HepG2 (cell line): ENCODE results near the gene ETV6. TPM values are rescaled to one million over a fixed set of nuclear protein-coding genes. Genes with fewer than 3 reads are reported as not detected.

ENCODE experiments used
- ATAC-seq: fragments of 200-7000 bp; cut with Tn5 transposase; 3 replicates; pipeline ENCODE4 v1.9.1; 2020; ENCODE audit warnings: mild to moderate bottlenecking, moderate library complexity
- BruUV-seq: library from RNA; stranded (reverse); fragments of 400-500 nt; replicated peaks from 2 replicates; lab custom pipeline; 2021; lab: Mats Ljungman, UMichigan
- CTCF ChIA-PET: fragments of 300-600 bp; formaldehyde crosslinking; extraction: SDS; loops from one replicate; lab custom pipeline; 2021; ENCODE audit warnings: low total read pairs, inconsistent platforms, low intra/inter-chr PET ratio; lab: Yijun Ruan, JAX
- POLR2A ChIA-PET: fragments of 350-600 bp; sonication (Branson Sonifier 250); formaldehyde crosslinking; loops from one replicate; lab custom pipeline; 2020; ENCODE audit warnings: antibody characterized with exemption, inconsistent platforms; lab: Yijun Ruan, JAX
- DNase-seq: peaks from one replicate; pipeline ENCODE4 v3.0.0-alpha.2; 2015; ENCODE audit warnings: low spot score
- FAIRE-seq: peaks from 3 replicates; lab custom pipeline; 2011; peaks lifted over from hg19 to GRCh38; lab: Jason Lieb, UNC
- H2AFZ ChIP-seq: one replicate; pipeline ENCODE4 v1.6.1; 2011; ENCODE audit warnings: low read length, inconsistent platforms
- H3K27ac ChIP-seq: fragments of 300-600 bp; 3 replicates; pipeline ENCODE4 v1.8.0; 2011; ENCODE audit warnings: mixed run types, mild to moderate bottlenecking, mixed read lengths, low read length, inconsistent platforms; ENCODE audit not compliant: insufficient read depth; ENCODE audit errors: extremely low read length
- H3K27me3 ChIP-seq, 2 experiments: fragments of 200-600 bp in 1 of 2; 2 replicates in 1 of 2; 3 replicates in 1 of 2; pipeline versions ENCODE4 v1.6.0 to v1.8.0; 2011; ENCODE audit warnings: low read length in 2 of 2, mild to moderate bottlenecking in 2 of 2, moderate library complexity in 2 of 2, inconsistent platforms in 1 of 2; ENCODE audit not compliant: insufficient read depth in 2 of 2, control insufficient read depth in 1 of 2
- H3K36me3 ChIP-seq, 2 experiments: fragments of 200-600 bp in 1 of 2; replicated peaks in 1 of 2; 2 replicates in 1 of 2; 3 replicates in 1 of 2; pipeline versions ENCODE4 v1.5.1 to v1.8.0; 2011; ENCODE audit warnings: low read length in 2 of 2, inconsistent platforms in 1 of 2; ENCODE audit not compliant: insufficient read depth in 2 of 2, control insufficient read depth in 1 of 2
- H3K4me1 ChIP-seq: 2 replicates; pipeline ENCODE4 v1.5.1; 2012; ENCODE audit warnings: low read length, inconsistent platforms; ENCODE audit not compliant: insufficient read depth
- H3K4me2 ChIP-seq: 2 replicates; pipeline ENCODE4 v1.6.0; 2011; ENCODE audit warnings: low read depth, low read length, inconsistent platforms
- H3K4me3 ChIP-seq, 3 experiments: fragments of 200-600 bp in 1 of 3; sonication (generic), shearing (Covaris generic) in 1 of 3; replicated peaks in 1 of 3; 2 replicates each; pipeline ENCODE4 v1.5.1; 2011 to 2016; ENCODE audit warnings: low read length in 3 of 3, inconsistent platforms in 2 of 3, low read depth in 2 of 3, mild to moderate bottlenecking in 2 of 3, control low read depth in 1 of 3, mixed read lengths in 1 of 3; ENCODE audit not compliant: insufficient read depth in 1 of 3
- H3K79me2 ChIP-seq: one replicate; pipeline ENCODE4 v1.6.1; 2011; ENCODE audit warnings: low read length, inconsistent platforms; ENCODE audit not compliant: insufficient read depth
- H3K9ac ChIP-seq: 2 replicates; pipeline ENCODE4 v1.6.0; 2011; ENCODE audit warnings: mild to moderate bottlenecking, low read depth, low read length, inconsistent platforms; ENCODE audit not compliant: insufficient read depth
- H3K9me3 ChIP-seq: 2 replicates; pipeline ENCODE4 v1.5.1; 2012; ENCODE audit warnings: mild to moderate bottlenecking, low read length
- H4K20me1 ChIP-seq: 2 replicates; pipeline ENCODE4 v1.6.0; 2011; ENCODE audit warnings: inconsistent platforms, mild to moderate bottlenecking, low read length, moderate library complexity; ENCODE audit not compliant: insufficient read depth
- ARID3A ChIP-seq: IDR thresholded peaks from 2 replicates; pipeline ENCODE4 v1.6.1; 2012; ENCODE audit warnings: low read depth, low read length, improper control_type of control experiment
- ATF5 ChIP-seq: sonication (generic); formaldehyde crosslinking; IDR thresholded peaks from 2 replicates; pipeline ENCODE4 v1.4.0; 2020; ENCODE audit warnings: mild to moderate bottlenecking, low read depth, missing genetic modification reagents
- BRD4 ChIP-seq: sonication (generic); formaldehyde crosslinking; IDR thresholded peaks from 2 replicates; pipeline ENCODE4 v1.4.0; 2020; ENCODE audit warnings: missing genetic modification reagents
- ETV6 ChIP-seq: sonication (generic); formaldehyde crosslinking; conservative IDR thresholded peaks from 2 replicates; pipeline ENCODE4 v1.4.0; 2020; ENCODE audit warnings: missing genetic modification reagents
- FOSL1 ChIP-seq: sonication (generic); formaldehyde crosslinking; IDR thresholded peaks from 2 replicates; pipeline ENCODE4 v1.9.0; 2021; ENCODE audit warnings: missing genetic modification reagents, borderline replicate concordance
- HES4 ChIP-seq: sonication (generic); formaldehyde crosslinking; IDR thresholded peaks from 2 replicates; pipeline ENCODE4 v1.9.0; 2021; ENCODE audit warnings: mild to moderate bottlenecking, missing genetic modification reagents, borderline replicate concordance
- NONO ChIP-seq, 2 experiments: fragments of 450-650 bp in 1 of 2; sonication (generic) in 1 of 2; formaldehyde crosslinking in 1 of 2; IDR thresholded peaks in 1 of 2; conservative IDR thresholded peaks in 1 of 2; 2 replicates each; pipeline versions ENCODE4 v1.6.1 to v1.8.0; 2017 to 2022; ENCODE audit warnings: mild to moderate bottlenecking in 1 of 2, missing genetic modification reagents in 1 of 2, moderate library complexity in 1 of 2
- RBM22 ChIP-seq: fragments of 200-400 bp; formaldehyde crosslinking; optimal IDR thresholded peaks from 2 replicates; pipeline ENCODE3; 2017; ENCODE audit warnings: mild to moderate bottlenecking, low read length, moderate library complexity
- ZNF362 ChIP-seq: sonication (generic); formaldehyde crosslinking; IDR thresholded peaks from 2 replicates; pipeline ENCODE4 v1.4.0; 2020; ENCODE audit warnings: missing genetic modification reagents, mild to moderate bottlenecking, borderline replicate concordance
- ZNF431 ChIP-seq: sonication (generic); formaldehyde crosslinking; IDR thresholded peaks from 2 replicates; pipeline ENCODE4 v1.9.0; 2022; ENCODE audit warnings: missing genetic modification reagents, low read depth, mild to moderate bottlenecking, borderline replicate concordance
- ZNF646 ChIP-seq: sonication (generic); formaldehyde crosslinking; IDR thresholded peaks from 2 replicates; pipeline ENCODE4 v1.9.0; 2021; ENCODE audit warnings: mild to moderate bottlenecking, missing genetic modification reagents
- ZNF879 ChIP-seq: sonication (generic); formaldehyde crosslinking; IDR thresholded peaks from 2 replicates; pipeline ENCODE4 v1.8.1; 2023; ENCODE audit warnings: missing genetic modification reagents
- WGBS: methylation state at CpG from one replicate; pipeline ENCODE4 v1.1.6; 2017; ENCODE audit warnings: low lambda C conversion rate; 5-methylcytosine and 5-hydroxymethylcytosine counted together
- in situ Hi-C: cut with HindIII; loops from 2 replicates; pipeline ENCODE4 v1.10.0; 2017; ENCODE audit warnings: low pct_unique_long_range_greater_than_20kb; ENCODE audit not compliant: extremely low pct_ligation_motif_present
- intact Hi-C: fragments of 100-400 bp; cut with micrococcal nuclease; formaldehyde crosslinking; loops from one replicate; pipeline ENCODE4 v1.10.0; 2022; ENCODE audit not compliant: unreplicated experiment
- polyA plus RNA-seq, 8 experiments: library from polyadenylated mRNA; depleted of rRNA in 3 of 8; stranded (reverse) in 7 of 8; unstranded in 1 of 8; fragments of >200 nt; fragmentation: Illumina TruSeq in 4 of 8; extraction: Trizol in 4 of 8; gene quantifications; 2 replicates each; pipeline versions ENCODE4 v1.2.1 to v1.2.3, GENCODE V29; 2011 to 2016; ENCODE audit warnings: low read depth in 4 of 8, missing spikeins in 1 of 8, mixed read lengths in 1 of 8; ENCODE audit not compliant: insufficient read depth in 1 of 8
- total RNA-seq, 5 experiments: library from RNA; depleted of rRNA; stranded (reverse); fragments of >200 nt; fragmentation: Illumina TruSeq; extraction: Trizol; gene quantifications; 2 replicates each; pipeline ENCODE4 v1.2.3, GENCODE V29; 2016; ENCODE audit warnings: low read depth in 1 of 5

ETV6 gene
- total and polyA plus RNA-seq, 2 of the 13 experiments (the other 11 are each of a cell fraction or from before 2014, with no cell fraction given), result 2.2 to 3.0 TPM

- TF ChIP-seq ZNF646 (CRISPR knock-in tag), result no peak
- TF ChIP-seq ZNF879 (CRISPR knock-in tag), result no peak
Measured at GRCh38 chr12:11635341-11635740, 14.1 kb upstream of the ETV6 start (continued).

- H3K27me3 ChIP-seq, result peaks cover 0 to 3% of the 10 kb centered on the region in 2 experiments; a peak in 1 of 5 replicates
- peaks cover 11% of the 10 kb centered on the region for H3K4me1 ChIP-seq
- no peaks in the 10 kb centered on the region for H3K79me2 ChIP-seq
- H2AFZ ChIP-seq, result no peak overlapping the region
- no peaks in the 10 kb centered on the region for H3K36me3 ChIP-seq
- CTCF ChIA-PET, result no interaction called here
- WGBS, result 44% methylated on average over 3 of the region's 3 CpGs
- no peak for DNase-seq
- BruUV-seq, result no TSS peak
- no peak overlapping the region for H3K27ac ChIP-seq
- FAIRE-seq, result no peak
- intact Hi-C loops, result no loop called here
- no peak overlapping the region for H3K4me3 ChIP-seq
- no peak for ATAC-seq
- H3K9ac ChIP-seq, result no peak overlapping the region
- POLR2A ChIA-PET, result no interaction called here
- H4K20me1 ChIP-seq, result no peaks in the 10 kb centered on the region
- H3K4me2 ChIP-seq, result no peak overlapping the region
- in situ Hi-C loops, result no loop called here
- peaks cover 7% of the 10 kb centered on the region; the same call in 1 of the 2 replicates for H3K9me3 ChIP-seq
- TF ChIP-seq ETV6 (no peak), FOSL1 (CRISPR knock-in tag) (no peak), ZNF362 (CRISPR knock-in tag) (no peak), BRD4 (CRISPR knock-in tag) (no peak), ATF5 (CRISPR knock-in tag) (no peak), ZNF431 (CRISPR knock-in tag) (no peak), HES4 (CRISPR knock-in tag) (no peak), ARID3A (no peak), RBM22 (no peak), NONO (IDR thresholded peaks at IDR 0.05) (no peak), NONO (CRISPR knock-in tag; conservative IDR thresholded peaks at IDR 0.05) (no peak)
Measured at GRCh38 chr12:11638315-11638916, 11.1 kb upstream of the ETV6 start.
